Neural progenitor cell (in vitro differentiated cells): ENCODE results near the gene CYP26C1. TPM values are rescaled to one million over a fixed set of nuclear protein-coding genes. Genes with fewer than 3 reads are reported as not detected.

Source experiments
- DNase-seq: peaks from one replicate; pipeline ENCODE4 v3.0.0-alpha.2; 2016; ENCODE audit warnings: low spot score
- H2AFZ ChIP-seq: fragments of 200-600 bp; sonication (generic); replicated peaks from 2 replicates; pipeline ENCODE4 v1.6.1; 2016; ENCODE audit warnings: antibody characterized with exemption
- H3F3A ChIP-seq: fragments of 200-600 bp; sonication (generic); 2 replicates; pipeline ENCODE4 v1.6.1; 2016; ENCODE audit warnings: antibody characterized with exemption, low read depth
- H3K27ac ChIP-seq: fragments of 200-600 bp; sonication (generic); 2 replicates; pipeline ENCODE4 v1.5.1; 2016; ENCODE audit warnings: mild to moderate bottlenecking
- H3K27me3 ChIP-seq: fragments of 200-600 bp; sonication (generic); 2 replicates; pipeline ENCODE4 v1.6.1; 2016; ENCODE audit warnings: mild to moderate bottlenecking, moderate library complexity
- H3K36me3 ChIP-seq: fragments of 200-600 bp; sonication (generic); 2 replicates; pipeline ENCODE4 v1.5.1; 2016
- H3K4me1 ChIP-seq: fragments of 200-600 bp; sonication (generic); 2 replicates; pipeline ENCODE4 v1.6.1; 2016; ENCODE audit warnings: mixed run types
- H3K4me2 ChIP-seq: fragments of 200-600 bp; sonication (generic); 2 replicates; pipeline ENCODE4 v1.6.1; 2016
- H3K4me3 ChIP-seq: fragments of 200-600 bp; sonication (generic); 2 replicates; pipeline ENCODE4 v1.5.1; 2016
- H3K79me2 ChIP-seq: fragments of 200-600 bp; sonication (generic); 2 replicates; pipeline ENCODE4 v1.6.1; 2016; ENCODE audit warnings: low read depth
- H3K9ac ChIP-seq: fragments of 200-600 bp; sonication (generic); 2 replicates; pipeline ENCODE4 v1.6.1; 2016
- H3K9me3 ChIP-seq: fragments of 200-600 bp; sonication (generic); 2 replicates; pipeline ENCODE4 v1.5.1; 2016; ENCODE audit warnings: low read depth
- H4K20me1 ChIP-seq: fragments of 200-600 bp; sonication (generic); 2 replicates; pipeline ENCODE4 v1.6.1; 2016; ENCODE audit warnings: low read depth
- H3K27ac Mint-ChIP-seq: 3 replicates; pipeline ENCODE4 v1.8.0; 2021; ENCODE audit warnings: mixed read lengths
- H3K27me3 Mint-ChIP-seq: 2 replicates; pipeline ENCODE4 v1.8.0; 2022; ENCODE audit warnings: low read depth, mild to moderate bottlenecking, inconsistent platforms, moderate library complexity, mixed read lengths; ENCODE audit not compliant: insufficient read depth
- H3K36me3 Mint-ChIP-seq: 3 replicates; pipeline ENCODE4 v1.8.0; 2021; ENCODE audit warnings: mixed read lengths
- H3K4me1 Mint-ChIP-seq: 3 replicates; pipeline ENCODE4 v1.8.0; 2021; ENCODE audit warnings: mixed read lengths
- H3K4me3 Mint-ChIP-seq: 3 replicates; pipeline ENCODE4 v1.8.0; 2021; ENCODE audit warnings: mild to moderate bottlenecking, moderate library complexity, mixed read lengths
- H3K9me3 Mint-ChIP-seq: 3 replicates; pipeline ENCODE4 v1.8.0; 2020; ENCODE audit warnings: mixed read lengths
- EZH2 ChIP-seq: fragments of 200-600 bp; sonication (generic); IDR thresholded peaks from 2 replicates; pipeline ENCODE4 v1.6.1; 2017; ENCODE audit warnings: antibody characterized with exemption, mild to moderate bottlenecking, moderate library complexity
- EZH2phosphoT487 ChIP-seq: fragments of 200-600 bp; sonication (generic); IDR thresholded peaks from 2 replicates; pipeline ENCODE4 v1.6.1; 2017; ENCODE audit warnings: antibody characterized with exemption
- total RNA-seq: library from RNA; depleted of rRNA; stranded (reverse); fragments of >200 nt; gene quantifications from 2 replicates; pipeline ENCODE4 v1.2.3, GENCODE V29; 2015; ENCODE audit warnings: low replicate concordance
- TF ChIP-seq, protein P1 (sequence below): fragments of 200-600 bp; sonication (generic); IDR thresholded peaks from 2 replicates; pipeline ENCODE4 v1.5.1; 2017; ENCODE audit warnings: antibody characterized with exemption, mild to moderate bottlenecking

CYP26C1 gene
- total RNA-seq, 1 donor from 2014 or later: 0.04 TPM

GRCh38 chr10:93088466-93088865 is 27.9 kb downstream of the CYP26C1 start:
- no peaks in the 10 kb centered on the region for H3K27me3 ChIP-seq
- H4K20me1 ChIP-seq: no peaks in the 10 kb centered on the region
- no peaks in the 10 kb centered on the region for H3K9me3 ChIP-seq
- Mint-ChIP-seq H3K4me1 (no peaks in the 10 kb centered on the region), H3K4me3 (no peak overlapping the region), H3K9me3 (no peaks in the 10 kb centered on the region), H3K27me3 (peaks cover 9% of the 10 kb centered on the region), H3K27ac (peak overlapping the region; percentile 2), H3K36me3 (no peaks in the 10 kb centered on the region)
- no peaks in the 10 kb centered on the region for H3F3A ChIP-seq
- no peak overlapping the region for H2AFZ ChIP-seq
- TF ChIP-seq, protein P1, sequence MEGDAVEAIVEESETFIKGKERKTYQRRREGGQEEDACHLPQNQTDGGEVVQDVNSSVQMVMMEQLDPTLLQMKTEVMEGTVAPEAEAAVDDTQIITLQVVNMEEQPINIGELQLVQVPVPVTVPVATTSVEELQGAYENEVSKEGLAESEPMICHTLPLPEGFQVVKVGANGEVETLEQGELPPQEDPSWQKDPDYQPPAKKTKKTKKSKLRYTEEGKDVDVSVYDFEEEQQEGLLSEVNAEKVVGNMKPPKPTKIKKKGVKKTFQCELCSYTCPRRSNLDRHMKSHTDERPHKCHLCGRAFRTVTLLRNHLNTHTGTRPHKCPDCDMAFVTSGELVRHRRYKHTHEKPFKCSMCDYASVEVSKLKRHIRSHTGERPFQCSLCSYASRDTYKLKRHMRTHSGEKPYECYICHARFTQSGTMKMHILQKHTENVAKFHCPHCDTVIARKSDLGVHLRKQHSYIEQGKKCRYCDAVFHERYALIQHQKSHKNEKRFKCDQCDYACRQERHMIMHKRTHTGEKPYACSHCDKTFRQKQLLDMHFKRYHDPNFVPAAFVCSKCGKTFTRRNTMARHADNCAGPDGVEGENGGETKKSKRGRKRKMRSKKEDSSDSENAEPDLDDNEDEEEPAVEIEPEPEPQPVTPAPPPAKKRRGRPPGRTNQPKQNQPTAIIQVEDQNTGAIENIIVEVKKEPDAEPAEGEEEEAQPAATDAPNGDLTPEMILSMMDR: no peak
- TF ChIP-seq EZH2phosphoT487 (no peak), EZH2 (no peak)
- no peak overlapping the region for H3K4me2 ChIP-seq
- H3K79me2 ChIP-seq: no peaks in the 10 kb centered on the region
- DNase-seq: no peak
- H3K4me1 ChIP-seq: no peaks in the 10 kb centered on the region
- no peak overlapping the region for H3K9ac ChIP-seq
- no peak overlapping the region for H3K27ac ChIP-seq
- H3K36me3 ChIP-seq: no peaks in the 10 kb centered on the region
- H3K4me3 ChIP-seq: no peak overlapping the region

DNA sequence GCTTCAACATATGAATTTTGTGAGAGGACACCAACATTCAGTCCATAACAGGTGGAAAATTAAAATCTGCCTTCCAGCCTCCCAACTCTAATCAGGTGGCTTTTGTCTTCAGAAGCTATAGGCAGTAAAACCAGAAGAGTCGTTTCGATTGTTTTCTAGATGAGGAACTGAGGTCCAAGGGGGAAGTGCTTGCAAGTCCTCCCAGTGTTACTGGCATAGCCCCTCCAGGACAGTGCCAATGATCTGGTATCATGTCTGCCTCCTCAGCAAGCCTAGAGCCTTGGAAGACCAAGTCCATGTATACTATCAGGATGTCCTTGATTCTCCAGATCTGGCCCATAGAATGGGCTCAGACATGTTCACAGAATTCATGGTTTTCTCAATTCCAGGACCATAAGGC is 30.0 kb downstream of the CYP26C1 start:
- Histone ChIP-seq H3K9me3 (no peaks in the 10 kb centered on the region), H3K79me2 (no peaks in the 10 kb centered on the region), H3K36me3 (no peaks in the 10 kb centered on the region), H3K9ac (no peak overlapping the region), H3F3A (no peaks in the 10 kb centered on the region), H3K4me1 (no peaks in the 10 kb centered on the region), H3K4me2 (no peak overlapping the region), H3K4me3 (no peak overlapping the region), H2AFZ (no peak overlapping the region), H4K20me1 (no peaks in the 10 kb centered on the region), H3K27me3 (no peaks in the 10 kb centered on the region), H3K27ac (no peak overlapping the region)
- H3K4me1 Mint-ChIP-seq: no peaks in the 10 kb centered on the region
- TF ChIP-seq EZH2: no peak
- TF ChIP-seq, protein P1: no peak
- no peak for TF ChIP-seq EZH2phosphoT487
- no peak overlapping the region for H3K4me3 Mint-ChIP-seq
- H3K9me3 Mint-ChIP-seq: no peaks in the 10 kb centered on the region
- H3K36me3 Mint-ChIP-seq: no peaks in the 10 kb centered on the region
- no peak for DNase-seq
- H3K27me3 Mint-ChIP-seq: peaks cover 10% of the 10 kb centered on the region
- H3K27ac Mint-ChIP-seq: no peak overlapping the region

- H3K9me3 Mint-ChIP-seq: no peaks in the 10 kb centered on the region
- H3K4me3 Mint-ChIP-seq: no peak overlapping the region
Measured at GRCh38 chr10:93091960-93092359, 31.4 kb downstream of the CYP26C1 start.

More at GRCh38 chr10:93091960-93092359, 31.4 kb downstream of the CYP26C1 start:
- Histone ChIP-seq H4K20me1 (no peaks in the 10 kb centered on the region), H2AFZ (no peak overlapping the region), H3K27me3 (no peaks in the 10 kb centered on the region), H3K4me1 (no peaks in the 10 kb centered on the region), H3K27ac (no peak overlapping the region), H3F3A (no peaks in the 10 kb centered on the region), H3K9me3 (no peaks in the 10 kb centered on the region), H3K4me2 (no peak overlapping the region), H3K36me3 (no peaks in the 10 kb centered on the region), H3K79me2 (no peaks in the 10 kb centered on the region), H3K9ac (no peak overlapping the region), H3K4me3 (no peak overlapping the region)
- Mint-ChIP-seq H3K36me3 (no peaks in the 10 kb centered on the region), H3K27ac (no peak overlapping the region), H3K27me3 (peaks cover 11% of the 10 kb centered on the region), H3K4me1 (no peaks in the 10 kb centered on the region)
- TF ChIP-seq, protein P1: no peak
- TF ChIP-seq EZH2phosphoT487 (no peak), EZH2 (no peak)
- no peak for DNase-seq
